Astrocyte (in vitro differentiated cells and primary cell): ENCODE data around the gene NRIP2. TPM values are rescaled to one million over a fixed set of nuclear protein-coding genes. Genes with fewer than 3 reads are reported as not detected.

Experiments
- DNase-seq: peaks from one replicate; pipeline ENCODE4 v3.0.0-alpha.2; 2010; ENCODE audit warnings: low read depth
- FAIRE-seq: peaks from 2 replicates; lab custom pipeline; 2011; peaks lifted over from hg19 to GRCh38; lab: Jason Lieb, UNC
- H2AFZ ChIP-seq: 2 replicates; pipeline ENCODE4 v1.6.0; 2012; ENCODE audit warnings: low read depth, low read length, inconsistent platforms
- H3K27ac ChIP-seq: 2 replicates; pipeline ENCODE4 v1.5.1; 2011; ENCODE audit warnings: low read depth, low read length, inconsistent platforms
- H3K27me3 ChIP-seq: 2 replicates; pipeline ENCODE4 v1.6.0; 2011; ENCODE audit warnings: low read length, inconsistent platforms; ENCODE audit not compliant: insufficient read depth
- H3K36me3 ChIP-seq: 2 replicates; pipeline ENCODE4 v1.5.1; 2011; ENCODE audit warnings: low read length, inconsistent platforms; ENCODE audit not compliant: insufficient read depth
- H3K4me1 ChIP-seq: 2 replicates; pipeline ENCODE4 v1.5.1; 2011; ENCODE audit warnings: low read length, inconsistent platforms; ENCODE audit not compliant: insufficient read depth
- H3K4me2 ChIP-seq: 2 replicates; pipeline ENCODE4 v1.6.0; 2012; ENCODE audit warnings: low read length, inconsistent platforms
- H3K4me3 ChIP-seq: 2 replicates; pipeline ENCODE4 v1.5.1; 2011; ENCODE audit warnings: low read depth, mild to moderate bottlenecking, low read length, inconsistent platforms; ENCODE audit not compliant: insufficient read depth
- H3K79me2 ChIP-seq: 2 replicates; pipeline ENCODE4 v1.6.0; 2012; ENCODE audit warnings: mild to moderate bottlenecking, low read length, inconsistent platforms; ENCODE audit not compliant: insufficient read depth
- H3K9ac ChIP-seq: 2 replicates; pipeline ENCODE4 v1.6.0; 2012; ENCODE audit warnings: mild to moderate bottlenecking, low read length, inconsistent platforms
- H3K9me3 ChIP-seq: 2 replicates; pipeline ENCODE4 v1.5.1; 2012; ENCODE audit warnings: low read depth, mild to moderate bottlenecking, low read length, inconsistent platforms; ENCODE audit not compliant: insufficient read depth
- H4K20me1 ChIP-seq: 2 replicates; pipeline ENCODE4 v1.6.0; 2012; ENCODE audit warnings: low read length, inconsistent platforms; ENCODE audit not compliant: insufficient read depth
- H3K27ac Mint-ChIP-seq: one replicate; pipeline ENCODE4 v1.8.0; 2021; ENCODE audit warnings: mild to moderate bottlenecking, mixed read lengths; ENCODE audit not compliant: unreplicated experiment
- H3K27me3 Mint-ChIP-seq: one replicate; pipeline ENCODE4 v1.8.0; 2021; ENCODE audit warnings: low read depth, mixed read lengths; ENCODE audit not compliant: unreplicated experiment
- H3K36me3 Mint-ChIP-seq: one replicate; pipeline ENCODE4 v1.8.0; 2021; ENCODE audit warnings: low read depth, mixed read lengths; ENCODE audit not compliant: unreplicated experiment
- H3K4me1 Mint-ChIP-seq: one replicate; pipeline ENCODE4 v1.8.0; 2021; ENCODE audit warnings: low read depth, mixed read lengths; ENCODE audit not compliant: unreplicated experiment
- H3K4me3 Mint-ChIP-seq: one replicate; pipeline ENCODE4 v1.8.0; 2021; ENCODE audit warnings: mild to moderate bottlenecking, moderate library complexity, mixed read lengths; ENCODE audit not compliant: unreplicated experiment
- H3K9me3 Mint-ChIP-seq: one replicate; pipeline ENCODE4 v1.8.0; 2021; ENCODE audit warnings: mild to moderate bottlenecking, mixed read lengths; ENCODE audit not compliant: unreplicated experiment
- EZH2 ChIP-seq: IDR thresholded peaks from 2 replicates; pipeline ENCODE4 v1.6.1; 2012; ENCODE audit warnings: mild to moderate bottlenecking, low read length, inconsistent platforms; ENCODE audit not compliant: insufficient read depth
- total RNA-seq: library from RNA; stranded (reverse); gene quantifications from 2 replicates; pipeline ENCODE4 v1.2.1, GENCODE V29; 2021
- TF ChIP-seq, protein P1 (sequence below): IDR thresholded peaks from 2 replicates; pipeline ENCODE4 v1.5.1; 2011; ENCODE audit warnings: low read depth, mild to moderate bottlenecking, inconsistent platforms, low read length, moderate library complexity; ENCODE audit not compliant: insufficient read depth

Gene NRIP2
- total RNA-seq, 1 donor from 2014 or later: not detected

DNA sequence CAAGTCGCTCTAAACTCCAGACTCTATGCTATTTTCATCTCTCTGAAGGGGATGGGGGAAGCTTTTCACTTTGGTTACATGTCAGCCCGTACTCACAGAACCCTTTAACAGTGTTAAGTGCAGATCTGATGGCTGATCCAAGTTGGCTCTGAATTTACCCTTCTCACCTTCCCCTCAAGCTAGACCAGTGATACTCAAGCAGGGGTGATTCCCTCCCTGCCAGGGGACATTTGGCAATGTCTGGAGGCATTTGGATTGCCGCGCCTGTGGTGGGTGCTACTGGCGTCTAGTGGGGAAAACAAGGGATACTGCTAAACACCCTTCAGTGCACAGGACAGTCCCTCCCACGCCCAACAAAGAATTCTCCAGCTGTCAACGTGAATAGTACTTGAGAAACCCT is 28.0 kb upstream of the NRIP2 start:
- FAIRE-seq: no peak
- H3K4me1 ChIP-seq: no peaks in the 10 kb centered on the region
- H3K36me3 ChIP-seq: peaks cover 20% of the 10 kb centered on the region
- H3K9me3 ChIP-seq: no peaks in the 10 kb centered on the region
- Mint-ChIP-seq H3K27me3 (peaks cover 2% of the 10 kb centered on the region), H3K9me3 (no peaks in the 10 kb centered on the region), H3K36me3 (no peaks in the 10 kb centered on the region), H3K4me3 (no peak overlapping the region), H3K4me1 (peaks cover 2% of the 10 kb centered on the region), H3K27ac (no peak overlapping the region)
- no peak for TF ChIP-seq EZH2
- TF ChIP-seq, protein P1, sequence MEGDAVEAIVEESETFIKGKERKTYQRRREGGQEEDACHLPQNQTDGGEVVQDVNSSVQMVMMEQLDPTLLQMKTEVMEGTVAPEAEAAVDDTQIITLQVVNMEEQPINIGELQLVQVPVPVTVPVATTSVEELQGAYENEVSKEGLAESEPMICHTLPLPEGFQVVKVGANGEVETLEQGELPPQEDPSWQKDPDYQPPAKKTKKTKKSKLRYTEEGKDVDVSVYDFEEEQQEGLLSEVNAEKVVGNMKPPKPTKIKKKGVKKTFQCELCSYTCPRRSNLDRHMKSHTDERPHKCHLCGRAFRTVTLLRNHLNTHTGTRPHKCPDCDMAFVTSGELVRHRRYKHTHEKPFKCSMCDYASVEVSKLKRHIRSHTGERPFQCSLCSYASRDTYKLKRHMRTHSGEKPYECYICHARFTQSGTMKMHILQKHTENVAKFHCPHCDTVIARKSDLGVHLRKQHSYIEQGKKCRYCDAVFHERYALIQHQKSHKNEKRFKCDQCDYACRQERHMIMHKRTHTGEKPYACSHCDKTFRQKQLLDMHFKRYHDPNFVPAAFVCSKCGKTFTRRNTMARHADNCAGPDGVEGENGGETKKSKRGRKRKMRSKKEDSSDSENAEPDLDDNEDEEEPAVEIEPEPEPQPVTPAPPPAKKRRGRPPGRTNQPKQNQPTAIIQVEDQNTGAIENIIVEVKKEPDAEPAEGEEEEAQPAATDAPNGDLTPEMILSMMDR: no peak
- H3K4me2 ChIP-seq: no peak overlapping the region
- no peak overlapping the region for H2AFZ ChIP-seq
- H3K4me3 ChIP-seq: no peak overlapping the region
- H4K20me1 ChIP-seq: no peaks in the 10 kb centered on the region
- H3K27ac ChIP-seq: no peak overlapping the region
- no peak overlapping the region for H3K9ac ChIP-seq
- H3K79me2 ChIP-seq: no peaks in the 10 kb centered on the region
- DNase-seq: no peak
- H3K27me3 ChIP-seq: no peaks in the 10 kb centered on the region

DNA sequence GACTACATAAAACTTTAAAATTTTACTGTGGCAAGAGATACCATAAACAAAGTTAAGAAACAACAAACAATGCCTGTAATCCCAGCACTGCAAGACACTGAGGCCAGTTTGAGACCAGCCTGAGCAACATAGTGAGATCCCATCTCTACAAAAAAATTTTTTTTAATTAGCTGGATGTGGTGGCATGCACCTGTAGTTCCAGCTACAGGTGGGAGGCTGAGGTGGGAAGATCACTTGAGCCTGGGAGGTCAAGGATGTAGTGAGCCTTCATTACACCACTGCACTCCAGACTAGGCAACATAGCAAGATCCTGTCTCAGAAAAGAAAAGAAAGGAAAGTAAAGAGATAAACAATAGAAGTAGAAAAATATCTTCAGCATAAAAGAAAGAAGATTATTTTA is 25.3 kb upstream of the NRIP2 start:
- FAIRE-seq (no peak), DNase-seq (no peak)
- H3K4me3 Mint-ChIP-seq: no peak overlapping the region
- peaks cover 2% of the 10 kb centered on the region for H3K4me1 Mint-ChIP-seq
- H3K27me3 Mint-ChIP-seq: peaks cover 2% of the 10 kb centered on the region
- Histone ChIP-seq H3K4me3 (no peak overlapping the region), H3K27me3 (no peaks in the 10 kb centered on the region), H3K4me1 (no peaks in the 10 kb centered on the region), H3K9me3 (no peaks in the 10 kb centered on the region), H3K9ac (no peak overlapping the region), H3K4me2 (no peak overlapping the region), H3K27ac (no peak overlapping the region), H3K36me3 (peaks cover 14% of the 10 kb centered on the region), H4K20me1 (no peaks in the 10 kb centered on the region), H3K79me2 (no peaks in the 10 kb centered on the region), H2AFZ (no peak overlapping the region)
- no peak overlapping the region for H3K27ac Mint-ChIP-seq
- H3K36me3 Mint-ChIP-seq: peaks cover 4% of the 10 kb centered on the region
- TF ChIP-seq, protein P1: no peak
- TF ChIP-seq EZH2: no peak
- H3K9me3 Mint-ChIP-seq: no peaks in the 10 kb centered on the region

DNA sequence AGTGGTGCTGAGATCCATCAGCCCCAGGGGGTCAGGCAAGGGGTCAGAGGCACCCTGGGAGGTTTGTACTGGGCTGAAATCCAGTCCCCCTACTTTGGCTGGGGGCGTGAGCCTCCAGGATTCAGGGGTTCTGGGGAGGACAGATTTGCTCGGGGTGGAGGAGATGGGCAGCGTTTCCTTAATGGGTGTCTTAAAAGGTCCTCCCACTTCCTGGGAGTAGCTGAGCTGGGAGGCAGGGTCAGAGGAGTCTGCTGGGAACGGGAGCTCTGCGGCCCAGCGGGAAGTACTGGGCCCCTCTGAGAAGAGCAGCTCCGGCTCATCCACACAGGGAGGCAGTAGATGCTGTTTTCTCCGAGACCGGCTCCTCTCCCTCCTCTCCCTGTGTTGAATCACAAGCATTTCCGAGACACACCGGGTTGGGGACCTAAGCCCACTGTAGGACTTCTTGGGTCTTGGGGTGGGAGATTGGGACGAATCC is 24.1 kb upstream of the NRIP2 start:
- no peak for FAIRE-seq
- no peak overlapping the region for H3K4me3 Mint-ChIP-seq
- H3K27ac Mint-ChIP-seq: peak overlapping the region; percentile 41
- H2AFZ ChIP-seq: no peak overlapping the region
- H3K27me3 Mint-ChIP-seq: peaks cover 2% of the 10 kb centered on the region
- H3K27me3 ChIP-seq: no peaks in the 10 kb centered on the region
- TF ChIP-seq, protein P1: no peak
- TF ChIP-seq EZH2: no peak
- H4K20me1 ChIP-seq: no peaks in the 10 kb centered on the region
- H3K27ac ChIP-seq: no peak overlapping the region
- H3K4me1 ChIP-seq: no peaks in the 10 kb centered on the region
- H3K79me2 ChIP-seq: no peaks in the 10 kb centered on the region
- no peaks in the 10 kb centered on the region for H3K9me3 ChIP-seq
- H3K4me2 ChIP-seq: no peak overlapping the region
- peaks cover 4% of the 10 kb centered on the region for H3K36me3 Mint-ChIP-seq
- no peak overlapping the region for H3K4me3 ChIP-seq
- no peak overlapping the region for H3K9ac ChIP-seq
- peaks cover 14% of the 10 kb centered on the region for H3K36me3 ChIP-seq
- H3K4me1 Mint-ChIP-seq: peaks cover 2% of the 10 kb centered on the region
- no peaks in the 10 kb centered on the region for H3K9me3 Mint-ChIP-seq
- DNase-seq: no peak
